CD4-positive, alpha-beta memory T cell (primary cell): ENCODE results near the gene CEP192. TPM values are rescaled to one million over a fixed set of nuclear protein-coding genes. Genes with fewer than 3 reads are reported as not detected.

Source experiments
- polyA plus RNA-seq, 2 donors: library from polyadenylated mRNA; unstranded; fragments of 300-500 nt; fragmentation: Illumina TruSeq; gene quantifications; one replicate each; pipeline ENCODE4 v1.2.3, GENCODE V29; 2021
- total RNA-seq, 2 experiments: library from RNA; stranded (reverse); gene quantifications; one replicate each; pipeline ENCODE4 v1.2.3, GENCODE V29; 2021

The CEP192 gene
- total and polyA plus RNA-seq, 4 experiments from 2014 or later: 3.3 to 45.5 (median 26.1) TPM

Other genes starting within 250 kb of the CEP192 start
- 10 to 100 TPM; 65.5 to 69.2 TPM for gene PTPN2, start 107.1 kb upstream of the CEP192 start, total RNA-seq
- gene PTPN2, start 107.1 kb upstream of the CEP192 start, polyA plus RNA-seq: 10 to 100 TPM; 80.0 to 98.2 TPM
- gene SEH1L, start 43.4 kb upstream of the CEP192 start, total RNA-seq: 10 to 100 TPM; 28.9 to 31.3 TPM
- gene SEH1L, start 43.4 kb upstream of the CEP192 start, polyA plus RNA-seq: 10 to 100 TPM; 27.6 to 29.8 TPM
- 10 to 100 TPM; 51.9 to 63.0 TPM for gene LDLRAD4, start 227.4 kb downstream of the CEP192 start, total RNA-seq
- 10 to 100 TPM; 17.4 to 21.2 TPM for gene LDLRAD4, start 227.4 kb downstream of the CEP192 start, polyA plus RNA-seq